NCI-H1105 treated with DMSO at 0.1 percent for 48 hours (cell line): ENCODE results near the gene DHDH.
A peak's percentile ranks its signal among the peaks of the same experiment; 100 is the strongest.

Experiments used
- DNase-seq: peaks from one replicate; lab custom pipeline; 2025; lab: John Stamatoyannopoulos, UW

Gene DHDH

DNA sequence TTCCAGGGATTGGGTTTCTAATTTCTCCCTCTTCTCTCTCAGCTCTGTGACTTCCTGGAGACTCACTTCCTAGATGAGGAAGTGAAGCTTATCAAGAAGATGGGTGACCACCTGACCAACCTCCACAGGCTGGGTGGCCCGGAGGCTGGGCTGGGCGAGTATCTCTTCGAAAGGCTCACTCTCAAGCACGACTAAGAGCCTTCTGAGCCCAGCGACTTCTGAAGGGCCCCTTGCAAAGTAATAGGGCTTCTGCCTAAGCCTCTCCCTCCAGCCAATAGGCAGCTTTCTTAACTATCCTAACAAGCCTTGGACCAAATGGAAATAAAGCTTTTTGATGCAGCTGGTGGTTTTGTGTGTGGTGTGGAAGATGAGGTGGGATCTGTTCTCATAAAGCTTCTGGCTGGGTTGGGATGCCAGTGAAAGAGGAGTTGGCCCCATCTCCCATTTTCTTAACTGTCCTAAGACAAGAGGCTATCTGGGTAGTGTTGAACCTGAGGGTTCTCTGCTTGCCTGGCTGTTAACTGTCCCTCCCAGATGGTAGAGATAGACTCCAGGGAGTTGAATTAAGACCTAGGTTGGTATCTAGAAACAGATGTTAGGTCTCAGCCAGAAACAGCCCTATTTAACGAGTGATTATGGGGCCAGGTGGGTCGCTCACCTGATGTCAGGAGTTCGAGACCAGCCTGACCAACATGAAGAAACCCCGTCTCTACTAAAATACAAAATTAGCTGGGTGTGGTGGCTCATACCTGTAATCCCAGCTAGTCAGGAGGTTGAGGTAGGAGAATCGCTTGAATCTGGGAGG lies 33.2 kb downstream of the DHDH start:
- DNase-seq = no peak

DNA sequence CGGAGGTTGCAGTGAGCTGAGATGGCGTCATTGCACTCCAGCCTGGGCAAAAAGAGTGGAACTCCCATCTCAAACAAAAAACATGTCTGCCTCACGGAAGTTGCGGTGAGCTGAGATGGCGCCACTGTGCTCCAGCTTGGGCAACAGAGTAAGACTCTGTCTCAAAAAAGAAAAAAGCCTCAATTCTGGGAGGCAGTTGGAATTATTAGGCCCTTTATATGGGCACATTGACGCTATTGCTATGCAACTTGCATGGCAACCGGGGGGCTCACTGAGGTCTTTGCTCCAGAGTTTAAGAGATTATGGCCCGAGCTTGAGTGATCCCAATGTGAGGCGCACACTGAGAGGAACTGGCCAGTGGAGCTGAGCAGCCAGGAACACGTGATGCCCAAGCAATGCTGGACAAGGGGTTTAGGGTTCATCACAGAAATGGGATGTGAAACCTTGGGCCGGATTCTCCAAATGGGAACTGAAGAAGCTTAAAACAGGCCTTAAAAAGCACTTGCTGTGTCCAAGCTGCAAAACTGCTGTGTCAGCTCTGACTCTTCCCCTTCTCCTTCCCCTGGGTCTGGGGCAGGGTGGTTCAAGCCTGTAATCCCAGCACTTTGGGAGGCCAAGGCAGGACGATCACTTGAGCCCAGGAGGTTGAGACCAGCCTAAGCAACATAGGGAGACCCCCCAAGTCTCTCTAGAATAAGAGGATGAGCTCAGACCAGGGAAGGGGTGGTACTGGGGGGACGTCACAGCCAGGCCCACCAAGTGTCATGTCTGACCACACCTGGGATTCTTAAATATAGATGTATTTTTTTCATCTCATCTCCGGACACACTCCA lies 34.1 kb downstream of the DHDH start:
- no peak for DNase-seq

DNA sequence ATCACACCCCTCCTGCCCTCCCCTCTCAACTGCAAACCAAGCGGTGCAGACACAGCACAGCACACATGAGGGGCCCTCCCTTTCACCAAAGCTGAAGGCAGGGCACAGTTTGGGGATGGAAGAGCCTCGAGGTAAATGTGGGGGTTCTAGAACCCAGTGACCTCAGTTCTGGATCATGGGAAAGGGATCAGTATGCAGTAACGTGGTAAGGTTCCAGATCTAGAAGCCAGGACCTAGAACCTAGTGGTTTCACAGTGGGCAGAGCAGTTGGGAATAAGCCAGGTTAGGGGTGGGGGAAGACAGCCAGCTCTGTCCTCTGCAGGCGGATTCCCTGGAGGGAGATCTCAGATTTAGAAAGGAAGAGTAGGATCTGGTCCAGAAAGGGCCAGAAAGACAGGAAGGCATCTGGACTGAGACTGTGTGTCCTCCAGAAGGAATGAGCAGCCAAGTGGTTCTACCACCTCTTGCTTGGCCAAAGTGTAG lies 34.7 kb downstream of the DHDH start:
- no peak for DNase-seq

DNA sequence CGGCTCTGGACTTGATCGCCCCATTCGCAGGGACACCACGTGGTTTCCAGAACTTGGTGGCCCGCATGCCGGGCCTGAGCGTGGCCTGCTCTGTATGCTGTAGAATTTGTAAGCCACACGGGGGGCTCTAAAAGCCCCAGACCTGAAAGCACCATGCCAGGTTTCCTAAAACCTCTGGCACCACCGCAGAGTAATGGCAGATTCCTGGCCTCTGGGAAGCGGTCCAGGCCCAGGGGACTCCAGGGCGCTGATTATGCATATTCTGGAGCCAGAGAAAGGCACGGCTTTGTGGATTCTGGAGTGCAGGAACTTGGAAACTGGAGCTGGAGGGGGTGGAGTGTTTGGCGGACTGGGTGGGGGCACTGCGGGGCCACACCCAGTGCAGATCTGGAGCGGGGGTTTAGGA lies 35.3 kb downstream of the DHDH start:
- no peak for DNase-seq

DNA sequence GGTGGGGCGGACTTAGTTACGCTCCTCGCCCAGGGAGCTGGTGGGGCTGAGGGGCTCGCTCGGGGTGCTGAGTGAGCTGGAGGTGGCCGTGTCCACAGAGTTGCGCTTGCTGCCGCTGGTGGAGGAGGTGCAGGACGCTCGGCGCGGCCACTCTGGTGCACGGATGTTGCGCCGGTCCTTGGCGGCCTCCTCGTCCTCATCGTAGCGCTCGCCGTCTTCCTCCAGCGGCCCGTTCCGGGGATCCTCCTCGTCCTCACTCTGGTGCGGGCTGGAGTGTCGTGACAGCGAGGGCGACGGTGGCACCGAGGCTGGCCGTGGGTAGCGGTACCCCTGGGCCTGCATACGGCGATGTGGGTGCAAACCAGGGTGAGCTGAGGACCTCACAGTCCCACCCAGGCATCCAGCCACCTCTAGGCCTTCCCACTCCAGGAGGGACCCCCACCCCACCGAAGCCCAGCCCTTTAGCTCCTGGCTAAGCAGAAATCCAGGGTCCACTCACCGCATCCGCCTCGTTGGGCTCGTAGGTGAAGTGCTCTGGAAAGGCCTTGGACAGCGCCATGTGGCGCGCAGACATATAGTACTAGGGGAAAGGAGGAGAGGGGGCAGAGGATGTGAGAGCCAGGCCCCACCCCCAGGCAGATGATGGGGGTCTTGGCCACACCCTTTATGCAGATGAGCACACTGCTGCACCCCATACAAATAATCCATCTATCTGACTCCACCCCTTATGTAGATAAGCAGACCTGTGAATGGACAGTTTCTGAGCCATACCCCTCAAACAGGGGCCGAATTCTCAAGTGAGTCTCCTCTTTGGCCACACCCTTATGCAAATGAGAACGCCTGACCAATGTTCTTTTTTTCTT lies 36.0 kb downstream of the DHDH start:
- no peak for DNase-seq

DNA sequence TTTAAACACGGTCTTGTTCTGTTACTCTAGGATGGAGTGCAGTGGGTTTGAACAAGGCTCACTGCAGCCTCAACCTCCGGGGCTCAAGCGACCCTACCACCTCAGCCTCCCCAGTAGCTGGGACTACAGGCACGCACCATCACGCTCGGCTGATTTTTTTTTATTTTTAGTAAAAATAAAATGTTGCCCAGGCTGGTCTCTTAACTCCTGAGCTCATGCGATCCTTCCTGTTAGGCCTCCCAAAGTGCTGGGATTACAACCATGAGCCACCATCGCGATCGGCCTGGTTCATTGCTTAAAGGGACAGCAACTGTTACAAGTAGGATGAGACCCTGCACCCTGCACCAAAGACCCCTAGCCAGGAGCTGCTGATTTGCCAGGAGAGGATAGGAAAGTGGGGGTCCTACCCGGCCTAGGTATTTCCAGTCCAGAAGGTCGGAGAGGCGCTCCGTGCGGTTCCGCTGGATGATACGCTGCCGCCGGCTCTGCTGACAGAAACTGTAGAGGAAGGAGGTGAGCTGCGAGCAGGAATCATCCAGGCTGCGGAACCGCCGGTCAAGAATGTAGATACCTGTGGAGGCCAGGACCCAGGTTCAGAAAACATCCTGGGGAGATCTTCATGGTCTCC lies 36.8 kb downstream of the DHDH start:
- DNase-seq = no peak

DNA sequence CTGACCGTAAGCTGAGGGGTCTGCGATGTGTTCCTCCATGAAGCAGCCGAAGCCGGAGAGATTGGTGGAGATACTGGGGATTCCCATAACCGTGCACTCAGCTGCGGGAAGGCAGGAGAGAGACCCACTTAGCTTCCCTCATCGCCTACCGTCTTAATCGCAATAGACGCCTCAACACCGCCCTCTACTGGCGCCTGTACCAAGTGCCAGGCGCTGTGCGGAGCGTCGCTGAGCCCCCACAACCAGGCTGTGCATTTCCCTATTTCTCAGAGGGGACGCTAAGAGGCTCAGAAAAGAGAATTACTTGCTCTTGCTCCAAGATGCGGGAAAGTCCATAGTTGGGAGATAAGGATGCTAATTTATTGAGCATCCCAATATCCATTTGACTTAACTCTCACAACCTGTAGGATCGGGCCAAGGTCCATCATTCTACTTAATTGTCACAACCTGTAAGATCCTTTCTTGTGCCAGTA lies 37.5 kb downstream of the DHDH start:
- peak; percentile 81 for DNase-seq

DNA sequence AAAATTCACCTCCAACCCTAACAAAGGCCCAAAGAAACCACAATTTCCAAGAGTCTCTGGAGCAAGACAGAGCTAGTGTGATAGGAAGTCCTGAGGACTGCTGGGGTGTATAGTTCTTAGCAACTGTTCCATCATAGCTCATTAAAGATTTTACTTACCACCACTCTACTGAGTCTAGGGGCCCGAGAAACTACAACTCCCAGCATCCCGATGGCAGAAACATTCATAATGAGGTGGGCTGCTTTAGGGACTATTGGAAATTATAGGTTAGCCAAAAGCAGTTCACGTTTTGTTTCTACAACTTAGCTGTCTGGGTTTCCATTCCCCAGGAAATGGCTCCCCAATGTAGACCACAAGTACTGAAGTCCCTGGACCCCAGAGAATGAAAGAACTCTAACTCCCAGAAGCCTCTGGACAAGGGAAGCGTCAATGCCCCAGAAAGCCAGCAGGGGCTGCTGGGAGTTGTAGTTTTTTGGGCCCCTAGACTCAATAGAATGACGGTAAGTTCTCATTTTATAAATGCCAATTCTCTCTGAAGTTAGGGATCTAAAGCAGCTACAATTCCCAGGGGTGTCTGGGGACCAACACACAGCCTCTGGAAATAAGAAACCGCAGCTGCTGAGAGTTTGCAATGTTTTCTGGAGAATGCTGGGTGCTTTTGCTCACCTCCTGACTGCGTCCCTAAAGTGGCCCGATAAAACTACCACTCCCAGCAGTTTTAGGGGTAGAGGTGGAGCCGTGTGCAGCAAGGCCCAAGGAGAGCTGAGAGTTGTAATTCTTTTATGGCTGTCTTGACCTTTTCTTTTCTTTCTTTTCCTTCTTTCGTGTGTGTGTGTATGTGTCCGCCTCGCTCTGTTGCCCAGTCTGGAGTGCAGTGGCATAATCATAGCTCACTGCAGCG lies 42.7 kb downstream of the DHDH start:
- DNase-seq = peak; percentile 10

DNA sequence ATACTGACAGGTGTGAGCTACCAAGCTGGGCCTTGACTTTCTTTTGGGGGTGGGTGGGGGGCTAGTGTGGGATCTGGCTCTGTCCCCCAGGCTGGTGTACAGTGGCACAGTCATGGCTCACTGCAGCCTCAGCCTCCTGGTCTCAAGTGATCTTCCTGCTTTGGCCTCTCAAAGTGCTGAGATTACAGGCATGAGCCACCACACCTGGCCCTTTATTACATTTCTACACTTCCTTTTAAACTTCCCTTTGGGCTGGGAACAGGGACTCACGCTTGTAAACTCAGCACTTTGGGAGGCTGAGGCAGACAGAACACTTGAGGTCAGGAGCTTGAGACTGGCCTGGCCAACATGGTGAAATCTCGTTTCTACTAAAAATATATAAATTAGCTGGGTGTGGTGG lies 43.6 kb downstream of the DHDH start:
- no peak for DNase-seq

DNA sequence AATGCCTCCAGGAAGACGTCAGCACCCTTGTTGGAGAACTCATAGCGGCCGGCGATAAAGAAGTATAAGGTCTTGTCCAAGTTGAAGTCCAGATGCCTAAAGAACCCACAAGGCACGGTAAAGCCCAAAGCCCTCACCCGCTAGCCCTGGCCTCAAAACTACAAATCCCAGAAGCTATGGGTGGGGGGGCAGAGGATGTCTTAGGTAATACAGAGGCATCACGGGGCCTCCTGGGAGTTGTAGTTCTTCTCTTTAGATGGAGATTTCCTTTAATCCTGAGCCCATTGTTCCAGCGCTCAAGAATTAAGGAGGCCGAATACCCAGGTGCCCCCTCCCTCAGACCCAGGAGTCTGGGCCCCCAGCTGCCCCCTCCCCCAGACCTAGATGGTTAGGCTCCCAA lies 48.8 kb downstream of the DHDH start:
- no peak for DNase-seq

DNA sequence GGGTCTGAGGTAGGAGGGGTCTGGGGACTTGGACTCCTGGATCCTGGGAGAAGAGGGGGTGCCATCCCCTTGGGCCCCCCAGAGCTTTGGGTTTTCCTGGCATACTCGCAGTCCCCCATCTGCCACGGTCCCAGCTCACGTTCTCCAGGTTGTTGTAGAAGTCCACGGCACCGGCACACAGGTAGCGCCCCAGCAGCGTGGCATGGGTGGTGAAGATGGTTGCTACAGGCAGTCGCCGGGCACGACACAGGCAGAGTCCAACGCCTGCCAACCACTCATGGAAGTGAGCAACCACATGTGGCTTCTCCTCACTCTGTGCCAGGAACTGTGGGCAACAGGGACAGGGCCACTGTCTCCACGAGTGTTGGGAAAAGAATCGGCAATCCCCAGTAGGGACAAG lies 52.2 kb downstream of the DHDH start:
- DNase-seq = no peak

DNA sequence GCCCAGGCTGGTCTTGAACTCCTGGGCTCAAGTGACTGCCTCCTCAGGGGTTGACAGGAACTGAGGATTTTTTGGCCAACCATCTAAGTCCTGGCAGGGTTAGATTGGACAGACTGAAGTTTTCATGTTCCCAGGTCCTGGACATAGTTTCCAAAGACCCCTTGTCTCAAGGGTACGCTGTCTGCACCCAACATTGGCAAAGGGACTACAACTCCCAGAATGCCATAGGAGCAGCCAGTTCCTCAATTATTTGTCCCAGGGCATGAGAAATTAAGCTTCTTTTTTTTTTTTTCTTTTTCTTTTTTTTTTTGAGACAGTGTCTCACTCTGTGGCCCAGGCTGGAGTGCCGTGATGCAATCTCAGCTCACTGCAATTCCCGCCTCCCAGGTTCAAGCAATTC lies 52.7 kb downstream of the DHDH start:
- DNase-seq = no peak

DNA sequence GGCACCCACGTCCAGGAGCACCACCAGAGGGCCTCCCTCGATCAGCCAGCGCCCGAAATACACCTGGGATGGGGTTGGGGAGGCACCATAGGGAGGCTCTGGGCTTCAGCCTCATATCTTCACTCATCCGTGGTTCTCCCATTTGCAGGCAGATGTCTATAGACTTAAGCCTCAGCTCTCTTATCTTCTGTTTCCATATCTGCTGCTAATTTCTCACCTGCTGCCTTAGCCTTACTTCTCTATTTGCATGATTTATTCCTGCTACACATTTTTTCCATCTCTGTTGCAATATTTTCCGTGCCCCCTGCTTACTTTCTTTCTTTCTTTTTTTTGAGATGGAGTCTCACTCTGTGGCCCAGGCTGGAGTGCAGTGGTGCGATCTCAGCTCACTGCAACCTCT lies 53.8 kb downstream of the DHDH start:
- DNase-seq = no peak

DNA sequence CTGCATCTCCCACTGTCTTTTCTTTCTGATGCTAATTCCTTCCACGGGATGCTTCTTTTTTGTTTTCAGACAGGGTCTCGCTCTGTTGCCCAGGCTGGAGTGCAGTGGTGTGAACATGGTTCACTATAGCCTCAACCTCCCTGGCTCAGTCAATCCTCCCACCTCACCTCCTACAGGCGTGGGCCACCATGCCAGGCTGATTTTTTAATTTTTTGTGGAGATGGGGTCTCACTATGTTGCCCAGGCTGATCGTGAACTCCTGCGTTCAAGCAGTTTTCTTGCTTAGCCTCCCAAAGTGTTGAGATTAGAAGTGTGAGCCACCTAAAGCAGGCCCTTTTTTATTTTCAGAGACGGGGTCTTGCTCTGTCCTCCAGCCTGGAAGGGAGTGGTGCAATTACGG lies 54.8 kb downstream of the DHDH start:
- no peak for DNase-seq

DNA sequence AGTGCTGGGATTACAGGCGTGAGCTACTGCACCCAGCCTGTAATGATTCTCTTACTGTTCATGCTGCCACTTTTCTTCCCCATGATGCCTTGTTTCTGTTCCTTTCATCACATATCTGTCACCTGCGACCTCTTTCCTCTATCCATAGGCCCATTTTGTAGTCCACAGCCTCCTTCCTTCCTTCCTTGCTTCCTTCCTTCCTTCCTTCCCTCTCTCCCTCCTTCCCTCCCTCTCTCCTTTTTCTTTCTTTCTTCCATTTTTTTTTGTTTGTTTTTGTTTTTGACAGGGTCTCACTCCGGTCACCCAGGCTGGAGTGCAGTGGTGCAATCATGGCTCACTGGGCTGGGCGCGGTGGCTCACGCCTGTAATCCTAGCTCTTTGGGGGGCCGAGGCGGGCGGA lies 55.4 kb downstream of the DHDH start:
- DNase-seq = no peak

DNA sequence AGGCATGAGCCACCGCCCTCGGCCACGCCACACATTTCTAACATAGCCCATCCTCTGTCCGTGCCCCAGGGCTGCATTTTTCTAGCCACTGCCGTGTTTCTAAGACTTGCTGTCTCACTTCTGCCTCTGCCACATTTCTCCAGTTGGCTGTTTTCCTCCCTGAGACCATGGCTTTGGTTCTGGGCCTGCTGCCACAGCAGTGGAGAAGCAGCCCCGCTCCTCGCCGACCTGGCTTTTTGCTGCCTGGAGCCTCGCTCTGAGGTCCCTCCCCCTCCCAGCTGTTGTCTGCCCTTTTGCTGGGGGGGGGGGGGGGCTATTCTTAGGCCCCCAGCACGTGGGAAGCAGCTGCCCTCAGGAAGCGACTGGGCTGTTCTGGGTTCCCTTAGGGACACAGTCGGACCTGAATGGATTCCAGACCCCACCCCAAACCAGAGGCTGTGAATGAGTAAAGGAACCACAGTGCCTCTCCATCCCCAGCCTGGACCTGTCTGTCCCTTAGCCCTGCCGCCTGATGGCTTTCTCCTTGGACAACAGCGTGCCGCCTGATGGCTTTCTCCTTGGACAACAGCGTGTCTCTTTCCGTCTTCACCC lies 56.3 kb downstream of the DHDH start:
- DNase-seq = no peak

DNA sequence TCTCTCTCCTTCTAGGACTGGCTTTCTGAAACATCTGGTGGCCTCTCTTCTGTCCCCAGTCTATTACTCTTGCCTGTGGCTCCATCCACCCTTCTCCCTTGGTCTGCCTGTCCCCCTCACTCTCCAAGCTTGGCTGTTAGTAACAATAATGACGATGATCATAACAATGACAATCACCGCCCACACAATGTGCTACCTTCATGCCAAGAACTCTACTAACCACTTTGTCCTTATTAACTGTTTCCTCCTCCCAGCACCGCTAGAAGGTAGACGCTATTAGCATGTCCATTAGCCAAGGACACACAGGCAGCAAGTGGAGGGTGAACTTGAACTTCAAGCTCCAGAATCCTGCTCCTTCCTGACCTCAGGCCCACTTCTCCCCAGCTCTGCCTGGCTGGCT lies 56.9 kb downstream of the DHDH start:
- DNase-seq = no peak

DNA sequence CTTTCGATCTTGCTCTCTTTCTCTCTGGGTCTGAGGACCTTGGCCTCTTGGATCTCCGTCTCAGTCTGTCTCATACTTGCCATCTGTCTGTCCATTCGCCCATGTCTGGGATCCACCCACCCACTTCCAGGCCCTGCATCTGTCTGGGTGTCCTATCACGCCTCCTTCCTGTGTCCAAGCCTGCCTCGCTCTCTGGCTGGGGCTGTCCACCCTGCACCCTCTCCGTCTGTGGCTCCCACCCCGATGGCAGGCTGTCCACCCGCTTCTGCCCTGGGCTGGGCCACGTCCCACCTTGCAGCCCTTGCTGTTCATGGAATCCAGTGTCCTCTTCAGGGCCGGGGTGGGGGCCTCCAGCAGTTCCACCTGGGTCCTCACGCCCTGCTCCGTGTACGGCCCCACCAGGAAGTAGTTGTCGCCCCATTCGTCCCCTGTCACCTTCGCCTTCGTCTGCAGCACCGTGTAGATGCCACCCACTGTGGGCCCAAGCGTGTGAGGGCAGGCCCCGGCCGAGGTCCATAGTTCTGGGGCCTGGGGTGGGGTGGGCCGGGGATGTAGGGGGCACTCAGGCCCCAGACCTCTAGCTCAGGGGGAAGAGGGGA lies 57.6 kb downstream of the DHDH start:
- no peak for DNase-seq

DNA sequence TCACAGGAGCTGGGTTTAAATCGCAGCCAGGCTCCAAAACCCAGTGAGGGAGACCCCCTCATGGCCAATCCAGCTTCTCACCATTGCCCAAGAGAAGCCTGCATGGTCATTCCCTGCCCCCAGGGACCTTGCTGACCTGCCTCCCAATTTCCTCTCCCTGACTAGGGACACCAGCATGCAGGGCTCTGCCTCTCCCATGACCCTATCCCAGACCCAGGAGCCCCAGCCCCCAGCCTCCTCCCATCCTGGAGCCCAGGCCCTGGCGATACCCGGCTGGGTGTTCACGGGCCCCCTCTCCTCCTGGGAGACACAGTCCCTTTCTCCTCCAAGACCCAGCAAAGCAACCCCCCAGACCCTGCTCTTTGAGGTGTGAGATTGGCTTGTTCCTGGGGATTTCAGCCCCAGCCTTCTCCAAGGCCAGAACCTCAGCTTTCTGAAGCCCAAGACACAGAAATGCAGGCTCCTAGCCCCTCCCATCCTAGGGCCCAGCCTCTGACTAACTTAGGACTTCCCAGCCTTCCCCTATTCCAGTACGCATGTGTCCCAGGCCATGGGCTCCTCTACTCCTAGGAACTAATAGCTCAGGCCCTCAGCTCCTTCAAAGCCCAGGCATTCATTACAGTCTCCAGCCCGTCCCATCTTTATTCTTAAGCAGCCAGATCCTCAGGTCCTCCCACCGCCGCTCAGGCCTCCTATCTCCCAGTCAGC lies 58.5 kb downstream of the DHDH start:
- no peak for DNase-seq
